GM21528 (cell line): ENCODE data around the gene FRMD7.
"Not testable (repeated sequence)": the region's sequence is repeated elsewhere in the genome, so short reads cannot be mapped to it uniquely, and the experiment has no call there.

Source experiments
- ATAC-seq: cut with Tn5 transposase; IDR thresholded peaks from one replicate; pipeline ENCODE4 v1.9.1; 2021; ENCODE audit warnings: mild to moderate bottlenecking, moderate library complexity; ENCODE audit not compliant: unreplicated experiment, low FRiP score

Gene FRMD7

GRCh38 chrX:132093239-132093860 lies 34.5 kb downstream of the FRMD7 start:
- no peak for ATAC-seq

GRCh38 chrX:132092439-132093065 lies 35.3 kb downstream of the FRMD7 start:
- no peak for ATAC-seq

- ATAC-seq = no peak
Observed at GRCh38 chrX:132090403-132091159, 37.2 kb downstream of the FRMD7 start.

- no peak for ATAC-seq
Observed at GRCh38 chrX:132088864-132089263, 39.0 kb downstream of the FRMD7 start.

- ATAC-seq = no peak
Observed at GRCh38 chrX:132086672-132087071, 41.1 kb downstream of the FRMD7 start.

GRCh38 chrX:132085786-132086185 lies 42.0 kb downstream of the FRMD7 start:
- no peak for ATAC-seq

GRCh38 chrX:132077912-132078311 lies 49.9 kb downstream of the FRMD7 start:
- ATAC-seq = no peak

- no peak for ATAC-seq
Observed at GRCh38 chrX:132077414-132077813, 50.4 kb downstream of the FRMD7 start.

GRCh38 chrX:132071254-132071653 lies 56.6 kb downstream of the FRMD7 start:
- ATAC-seq = no peak

- no peak for ATAC-seq
Observed at GRCh38 chrX:132068405-132068804, 59.4 kb downstream of the FRMD7 start.

GRCh38 chrX:132063862-132064261 lies 64.0 kb downstream of the FRMD7 start:
- ATAC-seq = no peak

- ATAC-seq = no peak
Observed at GRCh38 chrX:132063334-132063733, 64.5 kb downstream of the FRMD7 start.

GRCh38 chrX:132059973-132060540 lies 67.8 kb downstream of the FRMD7 start:
- no peak for ATAC-seq

- ATAC-seq = no peak
Observed at GRCh38 chrX:132058975-132059374, 68.8 kb downstream of the FRMD7 start.

- no peak for ATAC-seq
Observed at GRCh38 chrX:132058050-132058449, 69.8 kb downstream of the FRMD7 start.

GRCh38 chrX:132051778-132052177 lies 76.0 kb downstream of the FRMD7 start:
- not testable (repeated sequence) for ATAC-seq

GRCh38 chrX:132046533-132046932 lies 81.3 kb downstream of the FRMD7 start:
- ATAC-seq = no peak

- ATAC-seq = no peak
Observed at GRCh38 chrX:132045456-132045855, 82.4 kb downstream of the FRMD7 start.

- no peak for ATAC-seq
Observed at GRCh38 chrX:132044953-132045352, 82.9 kb downstream of the FRMD7 start.

- no peak for ATAC-seq
Observed at GRCh38 chrX:132043977-132044376, 83.8 kb downstream of the FRMD7 start.

- ATAC-seq = no peak
Observed at GRCh38 chrX:132041015-132041414, 86.8 kb downstream of the FRMD7 start.
